NB4 (cell line): ENCODE results near the gene NBEA.

Experiments
- POLR2A ChIP-seq: IDR thresholded peaks from 2 replicates; pipeline ENCODE4 v1.6.1; 2011; ENCODE audit warnings: mild to moderate bottlenecking; ENCODE audit not compliant: insufficient read length; ENCODE audit errors: extremely low read depth
- TF ChIP-seq, protein P1 (sequence below): IDR thresholded peaks from one replicate; pipeline ENCODE4 v1.5.1; 2012; ENCODE audit warnings: low read depth, low read length

DNA sequence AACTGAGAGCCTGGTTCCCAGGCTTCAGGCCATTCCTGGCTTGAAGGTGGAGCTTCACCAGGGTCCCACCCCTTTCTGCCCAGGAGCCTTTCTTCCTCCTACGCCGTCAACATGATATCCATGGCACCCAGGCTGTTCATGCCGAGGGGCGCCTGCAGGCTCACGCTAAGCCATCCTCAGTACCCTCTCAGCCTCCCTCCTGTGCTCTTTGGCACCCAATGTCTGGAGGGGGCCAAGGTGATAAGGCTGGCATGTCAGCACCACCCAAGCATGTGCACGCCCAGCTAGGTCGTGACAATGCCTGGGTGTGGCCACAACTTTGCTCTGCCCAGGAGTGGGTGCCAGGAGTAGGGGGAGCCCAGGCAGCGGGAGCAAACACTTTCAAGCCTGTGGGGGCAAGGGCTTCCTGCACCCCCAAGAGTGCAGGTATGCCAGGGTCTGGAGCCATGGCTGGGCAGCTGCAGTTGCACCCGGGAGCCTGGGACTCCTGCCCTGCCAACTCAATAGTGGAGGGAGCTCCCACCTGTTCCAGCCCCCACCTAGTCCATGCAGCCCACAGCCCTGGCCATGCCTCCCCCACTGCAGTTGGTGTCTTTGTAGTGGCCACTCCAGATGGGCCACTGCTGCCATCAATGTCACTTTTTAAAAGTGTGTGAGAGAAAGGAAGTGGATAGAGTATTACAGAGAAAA is 314.5 kb downstream of the NBEA start:
- TF ChIP-seq, protein P1, sequence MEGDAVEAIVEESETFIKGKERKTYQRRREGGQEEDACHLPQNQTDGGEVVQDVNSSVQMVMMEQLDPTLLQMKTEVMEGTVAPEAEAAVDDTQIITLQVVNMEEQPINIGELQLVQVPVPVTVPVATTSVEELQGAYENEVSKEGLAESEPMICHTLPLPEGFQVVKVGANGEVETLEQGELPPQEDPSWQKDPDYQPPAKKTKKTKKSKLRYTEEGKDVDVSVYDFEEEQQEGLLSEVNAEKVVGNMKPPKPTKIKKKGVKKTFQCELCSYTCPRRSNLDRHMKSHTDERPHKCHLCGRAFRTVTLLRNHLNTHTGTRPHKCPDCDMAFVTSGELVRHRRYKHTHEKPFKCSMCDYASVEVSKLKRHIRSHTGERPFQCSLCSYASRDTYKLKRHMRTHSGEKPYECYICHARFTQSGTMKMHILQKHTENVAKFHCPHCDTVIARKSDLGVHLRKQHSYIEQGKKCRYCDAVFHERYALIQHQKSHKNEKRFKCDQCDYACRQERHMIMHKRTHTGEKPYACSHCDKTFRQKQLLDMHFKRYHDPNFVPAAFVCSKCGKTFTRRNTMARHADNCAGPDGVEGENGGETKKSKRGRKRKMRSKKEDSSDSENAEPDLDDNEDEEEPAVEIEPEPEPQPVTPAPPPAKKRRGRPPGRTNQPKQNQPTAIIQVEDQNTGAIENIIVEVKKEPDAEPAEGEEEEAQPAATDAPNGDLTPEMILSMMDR, result no peak
- no peak for TF ChIP-seq POLR2A
